Activated T-helper 2 cell treated with anti-CD3 and anti-CD28 coated beads, Interferon-gamma antibody, Interleukin-2, Interleukin-4, amounts not matched to agents 10 μg/mL and 5 μg/mL and 100 μg/mL, durations not matched to agents 14 hours and 24 hours and 36 hours (primary cell): ENCODE results near the gene IRF3. TPM values are rescaled to one million over a fixed set of nuclear protein-coding genes. Genes with fewer than 3 reads are reported as not detected.
A peak's percentile ranks its signal among the peaks of the same experiment; 100 is the strongest.
"Not testable (repeated sequence)": the region's sequence is repeated elsewhere in the genome, so short reads cannot be mapped to it uniquely, and the experiment has no call there.

Source experiments
- DNase-seq: peaks from one replicate; pipeline ENCODE4 v3.0.0; 2021; ENCODE audit warnings: low spot score
- H3K27ac Mint-ChIP-seq: one replicate; pipeline ENCODE4 v1.8.0; 2021; ENCODE audit warnings: mixed read lengths
- H3K27me3 Mint-ChIP-seq: one replicate; pipeline ENCODE4 v1.8.0; 2021; ENCODE audit warnings: low read depth, mixed read lengths
- H3K36me3 Mint-ChIP-seq: one replicate; pipeline ENCODE4 v1.8.0; 2021; ENCODE audit warnings: low read depth, mixed read lengths
- H3K4me1 Mint-ChIP-seq: one replicate; pipeline ENCODE4 v1.8.0; 2021; ENCODE audit warnings: low read depth, mixed read lengths
- H3K4me3 Mint-ChIP-seq: one replicate; pipeline ENCODE4 v1.8.0; 2021; ENCODE audit warnings: low read depth, mild to moderate bottlenecking, moderate library complexity, mixed read lengths
- H3K9me3 Mint-ChIP-seq: one replicate; pipeline ENCODE4 v1.8.0; 2021; ENCODE audit warnings: mixed read lengths
- intact Hi-C: fragments of 100-400 bp; cut with micrococcal nuclease; formaldehyde crosslinking; loops from one replicate; pipeline ENCODE4 v1.15.1; 2023
- total RNA-seq: library from RNA; stranded (reverse); gene quantifications from 2 replicates; pipeline ENCODE4 v1.2.3, GENCODE V29; 2022

Gene IRF3
- total RNA-seq, 1 donor from 2014 or later: 135 TPM

DNA sequence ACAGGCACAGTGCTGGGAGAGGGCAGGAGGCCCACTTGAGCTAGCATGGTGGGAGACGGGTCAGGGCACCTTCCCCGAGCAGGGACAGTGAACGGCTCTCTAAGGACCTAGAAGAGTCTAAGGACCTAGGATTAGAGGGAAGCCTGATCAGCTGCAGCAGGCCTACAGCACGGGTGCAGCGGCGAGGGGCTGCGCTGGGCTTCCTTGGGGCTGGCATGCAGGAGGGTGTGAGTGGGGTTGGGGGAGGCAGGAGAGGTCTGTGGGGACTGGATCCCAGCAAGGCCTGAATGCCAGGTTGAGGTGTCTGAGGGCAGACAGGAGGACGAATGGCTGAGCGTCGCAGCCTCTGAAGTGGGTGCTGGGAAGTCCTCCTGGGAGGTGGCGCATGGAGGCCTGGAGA is 20.1 kb downstream of the IRF3 start:
- Mint-ChIP-seq H3K27ac (no peak overlapping the region), H3K4me3 (no peak overlapping the region), H3K4me1 (peaks cover 29% of the 10 kb centered on the region), H3K27me3 (no peaks in the 10 kb centered on the region), H3K9me3 (no peaks in the 10 kb centered on the region), H3K36me3 (peaks cover 44% of the 10 kb centered on the region)
- no peak for DNase-seq
- intact Hi-C loops: no loop called here

- H3K27ac Mint-ChIP-seq: peak overlapping the region; percentile 85
- DNase-seq: no peak
- no peaks in the 10 kb centered on the region for H3K9me3 Mint-ChIP-seq
- H3K36me3 Mint-ChIP-seq: peaks cover 35% of the 10 kb centered on the region
- intact Hi-C loops: no loop called here
- H3K27me3 Mint-ChIP-seq: no peaks in the 10 kb centered on the region
- H3K4me3 Mint-ChIP-seq: peak overlapping the region; percentile 91
- peaks cover 42% of the 10 kb centered on the region for H3K4me1 Mint-ChIP-seq
Observed at GRCh38 chr19:49643466-49643865, 22.2 kb downstream of the IRF3 start.

GRCh38 chr19:49642492-49643035 is 23.1 kb downstream of the IRF3 start:
- Mint-ChIP-seq H3K36me3 (peaks cover 35% of the 10 kb centered on the region), H3K27me3 (peaks cover 1% of the 10 kb centered on the region), H3K9me3 (no peaks in the 10 kb centered on the region), H3K4me1 (peaks cover 47% of the 10 kb centered on the region), H3K27ac (peak overlapping the region; percentile 92), H3K4me3 (peak overlapping the region; percentile 91)
- intact Hi-C loops: loop anchor here (1.0 kb wide), 1 partner anchor 22 kb away; no protein-coding TSS in a partner anchor
- DNase-seq: no peak

GRCh38 chr19:49641688-49642491 is 23.8 kb downstream of the IRF3 start, which contains the start of gene SCAF1:
Gene SCAF1, plus strand, starts transcription at chr19:49642209. Its CDS starts 2,818 bp downstream, at chr19:49645027.
- Mint-ChIP-seq H3K27me3 (peaks cover 1% of the 10 kb centered on the region), H3K4me1 (peaks cover 47% of the 10 kb centered on the region), H3K36me3 (peaks cover 28% of the 10 kb centered on the region), H3K9me3 (no peaks in the 10 kb centered on the region), H3K4me3 (peak within 1 kb of the TSS; percentile 91), H3K27ac (peak within 1 kb of the TSS; percentile 97)
- intact Hi-C loops: loop anchor here (1.0 to 2.0 kb wide), 4 partner anchors 22 to 383 kb away; partner anchors contain the start of genes ATF5, NUP62 and VRK3
- peak; percentile 100 for DNase-seq

- Mint-ChIP-seq H3K4me3 (peak within 1 kb of the TSS; percentile 91), H3K4me1 (peaks cover 47% of the 10 kb centered on the region), H3K36me3 (peaks cover 12% of the 10 kb centered on the region), H3K9me3 (no peaks in the 10 kb centered on the region), H3K27me3 (peaks cover 1% of the 10 kb centered on the region), H3K27ac (peak within 1 kb of the TSS; percentile 97)
- intact Hi-C loops: loop anchor here (1.0 to 2.0 kb wide), 4 partner anchors 47 to 288 kb away; partner anchors contain the start of genes ATF5 and NUP62
- DNase-seq: peak; percentile 100
Observed at GRCh38 chr19:49640113-49640898, 25.4 kb downstream of the IRF3 start, which contains the start of gene RRAS. Gene RRAS, minus strand, starts transcription at chr19:49640143. Its CDS starts 45 bp downstream, at chr19:49640098.

DNA sequence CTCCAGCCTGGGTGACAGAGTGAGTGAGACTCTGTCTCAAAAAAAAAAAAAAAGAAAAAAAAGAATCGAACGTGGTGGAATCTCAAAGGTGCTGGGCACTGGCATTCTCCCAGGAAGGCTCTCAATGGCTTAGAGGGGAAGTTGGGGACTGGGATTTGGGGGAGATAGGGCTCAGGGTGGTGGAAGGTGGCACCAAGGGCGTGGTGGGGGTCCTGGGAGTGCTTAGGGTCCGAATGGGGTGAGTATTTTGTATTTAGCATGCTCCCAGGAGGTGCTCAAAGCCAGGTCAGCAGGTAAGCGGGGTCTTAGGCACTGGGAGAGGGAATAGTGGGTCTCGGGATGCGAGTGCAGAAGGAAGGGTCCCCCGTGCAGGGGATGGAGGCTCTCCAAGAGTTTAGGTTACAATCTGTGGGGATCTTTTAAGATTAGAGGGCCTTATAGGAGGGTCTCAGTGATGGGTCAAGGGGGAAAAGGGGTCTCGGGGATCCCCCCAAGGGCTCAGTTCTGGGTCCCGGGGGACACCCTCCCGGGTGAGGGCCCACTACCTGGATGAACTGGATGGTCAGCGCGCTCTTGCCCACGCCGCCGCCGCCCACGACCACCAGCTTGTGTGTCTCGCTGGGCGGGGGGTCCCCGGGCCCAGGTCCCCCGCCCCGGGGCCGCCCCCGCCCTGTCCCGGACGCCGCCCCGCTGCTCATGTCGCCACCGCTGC is 26.1 kb downstream of the IRF3 start:
- peak overlapping the region; percentile 28 for H3K27ac Mint-ChIP-seq
- peaks cover 1% of the 10 kb centered on the region for H3K27me3 Mint-ChIP-seq
- intact Hi-C loops: loop anchor here (1.0 to 2.0 kb wide), 4 partner anchors 46 to 289 kb away; partner anchors contain the start of genes ATF5 and NUP62
- H3K9me3 Mint-ChIP-seq: no peaks in the 10 kb centered on the region
- H3K4me3 Mint-ChIP-seq: peak overlapping the region; percentile 91
- no peak for DNase-seq
- H3K4me1 Mint-ChIP-seq: peaks cover 47% of the 10 kb centered on the region
- peaks cover 11% of the 10 kb centered on the region for H3K36me3 Mint-ChIP-seq

DNA sequence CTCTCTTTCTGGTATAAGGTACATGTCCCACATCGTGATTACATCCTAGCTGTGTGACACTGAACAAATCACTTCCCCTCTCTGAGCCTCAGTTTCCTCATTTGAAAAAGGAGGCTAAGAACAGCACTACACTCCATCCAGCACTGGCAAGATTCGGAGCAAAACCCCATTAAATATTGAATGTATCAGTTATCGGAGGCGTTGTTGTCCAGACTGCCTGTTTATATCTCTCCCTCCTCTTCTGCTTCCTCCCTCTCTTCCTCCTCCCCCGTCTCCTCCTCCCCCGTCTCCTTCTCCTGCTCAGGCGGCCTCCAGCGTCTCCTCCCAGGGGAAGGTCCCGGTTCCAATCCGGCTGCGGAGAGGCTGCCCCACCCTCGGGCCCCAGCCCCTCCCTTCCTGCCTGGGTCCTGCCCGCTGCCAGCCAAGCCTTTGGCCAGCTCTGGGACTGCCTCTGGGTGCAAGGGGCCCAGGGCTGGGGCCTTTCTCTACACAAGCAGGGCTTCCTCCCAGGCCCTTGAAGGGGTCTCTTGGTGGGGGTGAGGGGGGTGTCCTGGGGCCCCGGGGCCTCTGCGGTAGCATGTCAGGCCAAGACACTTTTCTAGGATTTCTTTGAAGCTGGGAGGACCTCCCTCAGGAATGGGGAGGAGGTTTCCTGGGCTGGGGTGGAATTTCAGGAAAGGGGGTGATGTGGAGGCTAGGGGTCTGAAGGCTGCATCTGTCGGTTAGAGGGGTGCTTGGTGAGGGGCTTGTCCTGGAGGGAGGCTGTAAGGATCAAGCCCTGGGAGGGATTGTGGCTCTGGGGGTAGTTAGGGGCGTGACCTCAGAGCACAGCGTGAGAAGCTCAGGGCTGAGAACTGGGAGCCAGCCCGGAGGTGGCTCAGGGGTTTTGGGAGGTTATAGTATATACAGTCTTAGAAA is 27.6 kb downstream of the IRF3 start:
- Mint-ChIP-seq H3K4me1 (peaks cover 33% of the 10 kb centered on the region), H3K9me3 (no peaks in the 10 kb centered on the region), H3K27ac (no peak overlapping the region), H3K27me3 (peaks cover 1% of the 10 kb centered on the region), H3K4me3 (peak overlapping the region; percentile 64), H3K36me3 (no peaks in the 10 kb centered on the region)
- no peak for DNase-seq
- intact Hi-C loops: no loop called here

DNA sequence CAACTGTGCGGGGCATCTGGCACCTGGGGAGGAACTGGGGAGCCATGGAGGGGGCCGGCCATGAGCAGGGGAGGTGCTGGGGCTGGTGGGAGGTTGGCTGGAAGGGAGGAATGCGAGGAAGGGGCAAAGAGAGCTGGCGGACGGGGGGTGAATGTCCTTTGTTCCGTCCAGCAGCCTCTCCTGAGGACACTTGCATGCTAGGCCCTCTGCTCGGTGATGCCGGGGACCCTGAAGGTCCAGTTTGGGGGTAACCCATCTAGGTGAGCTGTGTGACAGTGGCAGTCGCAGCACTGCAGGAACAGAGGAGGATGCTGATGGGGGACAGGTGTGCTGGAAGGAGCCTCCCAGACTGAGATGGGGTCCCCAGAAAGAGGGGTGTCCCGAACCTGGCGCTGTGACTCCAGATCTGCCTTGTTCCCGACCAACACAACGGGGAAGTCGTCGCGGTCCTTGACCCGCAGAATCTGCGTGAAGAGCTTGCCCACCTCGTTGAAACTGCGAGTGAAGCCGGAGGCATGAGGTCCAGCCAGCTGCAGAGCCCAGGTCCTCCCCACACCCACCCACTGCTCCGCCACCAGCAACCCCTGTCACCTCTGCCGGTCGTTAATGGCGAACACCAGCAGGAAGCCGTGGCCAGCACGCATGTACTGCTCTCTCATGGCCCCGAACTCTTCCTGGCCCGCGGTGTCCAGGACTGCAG is 29.3 kb downstream of the IRF3 start:
- Mint-ChIP-seq H3K27ac (no peak overlapping the region), H3K27me3 (peaks cover 1% of the 10 kb centered on the region), H3K9me3 (no peaks in the 10 kb centered on the region), H3K36me3 (no peaks in the 10 kb centered on the region), H3K4me3 (no peak overlapping the region), H3K4me1 (peaks cover 25% of the 10 kb centered on the region)
- DNase-seq: no peak
- intact Hi-C loops: no loop called here

DNA sequence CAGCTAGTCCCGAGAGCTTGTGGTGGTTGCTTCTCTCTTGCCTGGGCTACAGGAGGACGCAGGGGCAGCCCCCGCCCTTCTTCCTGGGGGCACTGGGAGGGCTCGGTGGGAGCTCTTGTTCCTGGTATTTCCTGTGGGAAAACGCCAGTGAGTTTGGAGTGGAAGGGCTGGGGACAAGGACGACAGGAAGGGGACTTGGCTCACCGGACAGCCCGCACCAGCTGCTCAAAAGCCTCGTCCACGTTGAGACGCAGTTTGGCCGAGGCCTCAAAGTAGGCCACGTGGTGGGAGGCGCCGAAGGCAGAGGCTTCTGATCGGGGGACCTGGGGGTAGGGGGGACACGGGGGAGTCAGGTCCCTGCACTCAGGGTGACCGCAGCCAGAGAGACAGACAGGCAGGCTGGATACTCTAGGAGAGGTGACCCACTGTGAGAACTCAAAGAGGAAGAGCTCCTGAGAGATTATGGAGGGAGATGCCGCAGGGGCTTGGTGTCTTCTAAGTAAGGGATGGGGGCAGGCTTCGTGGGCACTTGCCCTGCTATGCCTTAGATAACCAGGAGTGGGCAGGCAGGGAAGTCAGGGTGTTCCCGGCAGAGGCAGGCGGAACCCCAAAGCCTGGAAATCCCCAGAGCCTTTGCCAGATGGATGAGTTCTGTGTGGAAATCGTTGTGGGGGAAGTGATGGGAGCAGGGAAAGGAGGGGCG is 30.0 kb downstream of the IRF3 start:
- peaks cover 19% of the 10 kb centered on the region for H3K4me1 Mint-ChIP-seq
- H3K36me3 Mint-ChIP-seq: no peaks in the 10 kb centered on the region
- no peak overlapping the region for H3K4me3 Mint-ChIP-seq
- H3K27me3 Mint-ChIP-seq: peaks cover 1% of the 10 kb centered on the region
- intact Hi-C loops: no loop called here
- no peak for DNase-seq
- H3K27ac Mint-ChIP-seq: peak overlapping the region; percentile 10
- H3K9me3 Mint-ChIP-seq: no peaks in the 10 kb centered on the region

DNA sequence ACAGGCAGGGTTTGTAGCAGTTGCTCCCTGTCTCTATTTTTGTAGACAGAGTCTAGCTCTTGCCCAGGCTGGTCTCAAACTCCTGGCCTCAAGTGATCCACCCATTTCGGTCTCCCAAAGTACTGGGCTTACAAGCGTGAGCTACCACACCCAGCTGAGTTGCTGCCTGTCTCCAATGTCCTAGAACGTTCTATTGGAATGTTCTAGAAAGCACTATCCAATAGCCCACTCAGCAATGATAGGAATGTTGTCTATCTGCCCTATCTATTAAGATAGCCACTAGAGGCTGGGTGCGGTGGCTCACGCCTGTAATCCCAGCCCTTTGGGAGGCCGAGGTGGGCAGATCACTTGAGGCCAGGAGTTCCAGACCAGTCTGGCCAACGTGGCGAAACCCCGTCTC is 32.4 kb downstream of the IRF3 start:
- H3K4me1 Mint-ChIP-seq, H3K4me3 Mint-ChIP-seq, H3K27ac Mint-ChIP-seq, H3K9me3 Mint-ChIP-seq, DNase-seq, H3K36me3 Mint-ChIP-seq, intact Hi-C loops, H3K27me3 Mint-ChIP-seq: not testable (repeated sequence)
